ENCODE measurements around the gene STXBP1.

STXBP1 gene

GRCh38 chr9:127658428-127658827 is 46.4 kb downstream of the STXBP1 start:
- DNase-seq (ENCODE audit: low read depth), result no peak

- DNase-seq (ENCODE audit: low read depth), result no peak
These were observed 49.0 kb downstream of the STXBP1 start for GRCh38 chr9:127660886-127661741.

GRCh38 chr9:127662617-127663016 is 50.5 kb downstream of the STXBP1 start:
- no peak for DNase-seq (ENCODE audit: low read depth)

GRCh38 chr9:127664324-127664677 is 52.2 kb downstream of the STXBP1 start:
- no peak for DNase-seq (ENCODE audit: low read depth)

GRCh38 chr9:127664678-127665507 is 52.8 kb downstream of the STXBP1 start:
- DNase-seq (ENCODE audit: low read depth), result no peak

- DNase-seq (ENCODE audit: low read depth), result no peak
These were observed 55.2 kb downstream of the STXBP1 start for GRCh38 chr9:127667127-127667844.

GRCh38 chr9:127667906-127668305 is 55.8 kb downstream of the STXBP1 start:
- no peak for DNase-seq (ENCODE audit: low read depth)

- DNase-seq (ENCODE audit: low read depth), result no peak
These were observed 61.2 kb downstream of the STXBP1 start for GRCh38 chr9:127673234-127673633.

GRCh38 chr9:127676638-127677037 is 64.6 kb downstream of the STXBP1 start:
- DNase-seq (ENCODE audit: low read depth), result no peak

- no peak for DNase-seq (ENCODE audit: low read depth)
These were observed 67.4 kb downstream of the STXBP1 start for GRCh38 chr9:127679506-127679905.

GRCh38 chr9:127680226-127680625 is 68.1 kb downstream of the STXBP1 start:
- no peak for DNase-seq (ENCODE audit: low read depth)

- DNase-seq (ENCODE audit: low read depth), result no peak
These were observed 68.8 kb downstream of the STXBP1 start for GRCh38 chr9:127680846-127681245.

GRCh38 chr9:127682351-127683136 is 70.5 kb downstream of the STXBP1 start:
- DNase-seq (ENCODE audit: low read depth), result no peak

- DNase-seq (ENCODE audit: low read depth), result no peak
These were observed 71.6 kb downstream of the STXBP1 start for GRCh38 chr9:127683723-127684122.

GRCh38 chr9:127684576-127684975 is 72.5 kb downstream of the STXBP1 start:
- DNase-seq (ENCODE audit: low read depth), result no peak

- no peak for DNase-seq (ENCODE audit: low read depth)
These were observed 74.7 kb downstream of the STXBP1 start for GRCh38 chr9:127686461-127687393.

- no peak for DNase-seq (ENCODE audit: low read depth)
These were observed 77.4 kb downstream of the STXBP1 start for GRCh38 chr9:127689329-127690000.

GRCh38 chr9:127690735-127691134 is 78.7 kb downstream of the STXBP1 start:
- no peak for DNase-seq (ENCODE audit: low read depth)

GRCh38 chr9:127692071-127692470 is 80.0 kb downstream of the STXBP1 start:
- DNase-seq (ENCODE audit: low read depth), result no peak

GRCh38 chr9:127693143-127693542 is 81.1 kb downstream of the STXBP1 start:
- DNase-seq (ENCODE audit: low read depth), result no peak

Measured in stimulated activated CD8-positive, alpha-beta memory T cell treated with anti-CD3 and anti-CD28 coated beads, Interleukin-12 subunit alpha, Interleukin-12 subunit beta, amount 100 ng/mL, for 4 hours (primary cell).